Measurements from ENCODE around the gene TINAGL1.
A peak's percentile ranks its signal among the peaks of the same experiment; 100 is the strongest.

The TINAGL1 gene

GRCh38 chr1:31552489-31552888, 23.8 kb upstream of the TINAGL1 start:
- FAIRE-seq, result no peak

GRCh38 chr1:31556481-31557006, 19.8 kb upstream of the TINAGL1 start:
- DNase-seq (ENCODE audit: insufficient read length, low spot score), result no peak
- TF ChIP-seq POLR2A (IDR thresholded peaks at IDR 0.05; ENCODE audit: low read depth, low read length), result no peak
- FAIRE-seq, result no peak

More at GRCh38 chr1:31552489-31552888, 23.8 kb upstream of the TINAGL1 start:
- TF ChIP-seq POLR2A (IDR thresholded peaks at IDR 0.05; ENCODE audit: low read depth, low read length), result no peak
- DNase-seq (ENCODE audit: insufficient read length, low spot score), result no peak

GRCh38 chr1:31559715-31560114, 16.6 kb upstream of the TINAGL1 start:
- TF ChIP-seq POLR2A (IDR thresholded peaks at IDR 0.05; ENCODE audit: low read depth, low read length), result no peak
- FAIRE-seq (no peak), DNase-seq (ENCODE audit: insufficient read length, low spot score) (no peak)

GRCh38 chr1:31560394-31560793, 15.9 kb upstream of the TINAGL1 start:
- no peak for TF ChIP-seq POLR2A (IDR thresholded peaks at IDR 0.05; ENCODE audit: low read depth, low read length)
- no peak for DNase-seq (ENCODE audit: insufficient read length, low spot score)
- FAIRE-seq, result no peak

- FAIRE-seq (peak; percentile 53), DNase-seq (ENCODE audit: insufficient read length, low spot score) (no peak)
- TF ChIP-seq POLR2A (IDR thresholded peaks at IDR 0.05; ENCODE audit: low read depth, low read length), result no peak
Measured at GRCh38 chr1:31562707-31563360, 13.5 kb upstream of the TINAGL1 start.

- TF ChIP-seq POLR2A (IDR thresholded peaks at IDR 0.05; ENCODE audit: low read depth, low read length), result no peak
- no peak for FAIRE-seq
- DNase-seq (ENCODE audit: insufficient read length, low spot score), result no peak
Measured at GRCh38 chr1:31564606-31564989, 11.7 kb upstream of the TINAGL1 start.

GRCh38 chr1:31567956-31568570, 8.3 kb upstream of the TINAGL1 start:
- FAIRE-seq, result no peak
- DNase-seq (ENCODE audit: insufficient read length, low spot score), result no peak
- TF ChIP-seq POLR2A (IDR thresholded peaks at IDR 0.05; ENCODE audit: low read depth, low read length), result no peak

- FAIRE-seq (no peak), DNase-seq (ENCODE audit: insufficient read length, low spot score) (no peak)
- TF ChIP-seq POLR2A (IDR thresholded peaks at IDR 0.05; ENCODE audit: low read depth, low read length), result no peak
Measured at GRCh38 chr1:31568895-31569595, 7.3 kb upstream of the TINAGL1 start.

GRCh38 chr1:31569596-31570173, 6.6 kb upstream of the TINAGL1 start:
- FAIRE-seq, result no peak
- no peak for TF ChIP-seq POLR2A (IDR thresholded peaks at IDR 0.05; ENCODE audit: low read depth, low read length)

GRCh38 chr1:31570228-31570627, 6.1 kb upstream of the TINAGL1 start:
- no peak for DNase-seq (ENCODE audit: insufficient read length, low spot score)
- FAIRE-seq, result no peak
- no peak for TF ChIP-seq POLR2A (IDR thresholded peaks at IDR 0.05; ENCODE audit: low read depth, low read length)

More at GRCh38 chr1:31569596-31570173, 6.6 kb upstream of the TINAGL1 start:
- DNase-seq (ENCODE audit: insufficient read length, low spot score), result no peak

GRCh38 chr1:31570906-31571305, 5.4 kb upstream of the TINAGL1 start:
- DNase-seq (ENCODE audit: insufficient read length, low spot score) (no peak), FAIRE-seq (no peak)
- no peak for TF ChIP-seq POLR2A (IDR thresholded peaks at IDR 0.05; ENCODE audit: low read depth, low read length)

GRCh38 chr1:31571340-31572295, 4.7 kb upstream of the TINAGL1 start:
- FAIRE-seq, result no peak
- no peak for TF ChIP-seq POLR2A (IDR thresholded peaks at IDR 0.05; ENCODE audit: low read depth, low read length)
- DNase-seq (ENCODE audit: insufficient read length, low spot score), result no peak
